ENCODE measurements around the gene CCDC63.

Gene CCDC63

DNA sequence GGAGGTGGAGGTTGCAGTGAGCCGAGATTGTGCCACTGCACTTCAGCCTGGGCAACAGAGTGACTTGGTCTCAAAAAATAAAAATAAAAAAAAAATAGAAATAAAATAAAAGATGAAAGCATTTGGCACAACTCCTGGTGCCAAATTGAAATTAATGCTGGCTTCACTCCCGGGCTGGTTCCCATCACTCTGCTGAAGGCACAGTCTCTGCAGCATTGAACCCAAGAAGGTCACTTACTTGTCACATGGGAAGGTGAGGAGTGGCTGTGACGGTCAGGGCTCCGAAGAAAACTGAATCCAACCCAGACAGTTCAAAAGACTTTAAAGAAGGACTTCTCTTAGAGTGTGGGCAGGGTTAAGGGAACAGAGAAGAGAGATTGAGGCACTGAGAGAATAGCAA, 10.5 kb upstream of the CCDC63 start:
- Histone ChIP-seq H3K36me3 (ENCODE audit: control insufficient read depth, insufficient read depth, low read length) (no peaks in the 10 kb centered on the region), H3K4me3 (ENCODE audit: insufficient read depth, low read depth, low read length) (no peak overlapping the region), H3K4me1 (ENCODE audit: control insufficient read depth, insufficient read depth, low read length) (no peaks in the 10 kb centered on the region), H3K9me3 (ENCODE audit: control insufficient read depth, low read length) (no peaks in the 10 kb centered on the region), H3K27ac (ENCODE audit: insufficient read depth, low read depth, low read length, poor library complexity, severe bottlenecking) (no peak overlapping the region), H3K27me3 (ENCODE audit: control insufficient read depth, insufficient read depth, low read length, poor library complexity, severe bottlenecking) (no peaks in the 10 kb centered on the region)
- 92 to 95% methylated on average over 4 of the region's 4 CpGs for WGBS, 2 experiments

DNA sequence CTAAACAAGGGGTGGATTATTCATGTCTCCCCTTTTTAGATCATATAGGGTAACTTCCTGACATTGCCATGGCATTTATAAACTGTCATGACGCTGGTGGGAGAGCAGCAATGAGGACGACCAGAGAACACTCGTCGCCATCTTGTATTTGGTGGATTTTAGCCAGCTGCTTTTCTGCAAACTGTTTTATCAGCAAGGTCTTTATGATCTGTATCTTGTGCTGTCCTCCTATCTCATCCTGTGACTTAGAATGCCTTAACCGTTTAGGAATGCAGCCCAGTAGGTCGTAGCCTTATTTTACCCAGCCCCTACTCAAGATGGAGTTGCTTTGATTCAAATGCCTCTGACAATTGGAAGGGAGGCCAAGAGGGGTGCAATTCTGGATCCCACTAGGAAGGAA, 5.8 kb upstream of the CCDC63 start:
- Histone ChIP-seq H3K4me3 (ENCODE audit: insufficient read depth, low read depth, low read length) (no peak overlapping the region), H3K27me3 (ENCODE audit: control insufficient read depth, insufficient read depth, low read length, poor library complexity, severe bottlenecking) (no peaks in the 10 kb centered on the region), H3K4me1 (ENCODE audit: control insufficient read depth, insufficient read depth, low read length) (no peaks in the 10 kb centered on the region), H3K27ac (ENCODE audit: insufficient read depth, low read depth, low read length, poor library complexity, severe bottlenecking) (no peak overlapping the region), H3K36me3 (ENCODE audit: control insufficient read depth, insufficient read depth, low read length) (no peaks in the 10 kb centered on the region), H3K9me3 (ENCODE audit: control insufficient read depth, low read length) (no peaks in the 10 kb centered on the region)
- 83 to 86% methylated on average over 6 of the region's 6 CpGs for WGBS, 2 experiments

DNA sequence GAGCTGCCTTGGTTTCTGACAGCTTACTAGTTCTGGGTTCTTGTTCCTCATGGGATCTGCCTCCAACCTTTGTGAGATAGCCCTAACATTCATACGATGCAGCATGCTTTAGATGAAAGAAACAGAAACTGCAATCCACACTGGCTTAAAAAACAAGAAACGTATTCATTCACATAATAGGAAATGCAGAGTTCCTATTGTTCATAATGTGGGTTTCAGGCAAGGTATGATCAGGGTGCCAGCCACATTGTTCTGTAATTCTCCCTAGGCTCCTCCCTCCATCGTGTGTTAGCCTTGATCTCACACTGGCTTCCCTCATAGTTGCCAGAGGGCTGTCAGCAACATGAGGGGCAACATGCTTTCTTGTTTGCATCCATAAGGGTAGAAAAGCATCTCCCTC, 2.7 kb upstream of the CCDC63 start:
- Histone ChIP-seq H3K9me3 (ENCODE audit: control insufficient read depth, low read length) (no peaks in the 10 kb centered on the region), H3K27me3 (ENCODE audit: control insufficient read depth, insufficient read depth, low read length, poor library complexity, severe bottlenecking) (no peaks in the 10 kb centered on the region), H3K4me1 (ENCODE audit: control insufficient read depth, insufficient read depth, low read length) (no peaks in the 10 kb centered on the region), H3K4me3 (ENCODE audit: insufficient read depth, low read depth, low read length) (no peak overlapping the region), H3K36me3 (ENCODE audit: control insufficient read depth, insufficient read depth, low read length) (no peaks in the 10 kb centered on the region), H3K27ac (ENCODE audit: insufficient read depth, low read depth, low read length, poor library complexity, severe bottlenecking) (no peak overlapping the region)
- WGBS, 2 experiments = 88 to 91% methylated on average over 3 of the region's 3 CpGs

DNA sequence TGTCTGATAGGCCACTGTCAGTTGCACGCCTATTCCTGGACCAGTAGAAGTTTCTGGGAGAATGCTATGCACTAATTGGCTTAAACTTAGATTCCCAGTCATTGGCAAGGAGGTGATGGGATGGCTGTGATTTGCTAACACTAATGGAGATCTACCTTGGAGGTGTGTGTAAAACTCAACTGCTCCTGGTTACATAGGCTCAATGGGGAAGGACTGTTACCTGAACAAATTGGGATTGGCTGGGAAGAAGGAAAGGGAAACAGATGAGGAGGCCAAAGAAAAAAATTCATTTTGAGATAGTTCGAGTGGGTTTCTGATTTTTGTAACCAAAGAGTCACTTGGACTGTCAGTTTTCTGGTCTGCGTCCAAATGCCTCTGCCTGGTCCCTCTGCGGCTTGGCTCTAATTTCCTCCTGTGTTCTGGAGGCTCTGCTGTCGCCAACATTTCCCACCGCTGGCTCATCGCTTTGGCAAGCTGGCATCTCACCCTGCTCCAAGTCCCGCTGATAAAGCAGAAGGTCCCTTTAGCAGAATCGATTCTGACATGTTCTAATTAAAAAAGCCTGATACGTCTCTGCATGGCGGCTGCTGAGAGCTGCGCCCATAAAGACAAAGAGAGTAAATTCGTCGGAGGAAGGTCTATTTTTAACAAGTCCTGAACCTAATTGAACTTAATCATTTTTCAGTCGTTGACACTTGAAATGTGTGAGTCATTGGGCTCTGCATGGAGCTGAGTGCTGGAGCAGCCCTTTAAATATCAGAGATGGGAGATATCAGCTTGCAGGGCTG, 2.0 kb upstream of the CCDC63 start:
- 90 to 92% methylated on average over 15 of the region's 15 CpGs for WGBS, 2 experiments
- H3K4me3 ChIP-seq (ENCODE audit: insufficient read depth, low read depth, low read length) = no peak overlapping the region
- no peaks in the 10 kb centered on the region for H3K36me3 ChIP-seq (ENCODE audit: control insufficient read depth, insufficient read depth, low read length)
- H3K27ac ChIP-seq (ENCODE audit: insufficient read depth, low read depth, low read length, poor library complexity, severe bottlenecking) = no peak overlapping the region
- H3K9me3 ChIP-seq (ENCODE audit: control insufficient read depth, low read length) = no peaks in the 10 kb centered on the region
- H3K27me3 ChIP-seq (ENCODE audit: control insufficient read depth, insufficient read depth, low read length, poor library complexity, severe bottlenecking) = no peaks in the 10 kb centered on the region
- no peaks in the 10 kb centered on the region for H3K4me1 ChIP-seq (ENCODE audit: control insufficient read depth, insufficient read depth, low read length)

DNA sequence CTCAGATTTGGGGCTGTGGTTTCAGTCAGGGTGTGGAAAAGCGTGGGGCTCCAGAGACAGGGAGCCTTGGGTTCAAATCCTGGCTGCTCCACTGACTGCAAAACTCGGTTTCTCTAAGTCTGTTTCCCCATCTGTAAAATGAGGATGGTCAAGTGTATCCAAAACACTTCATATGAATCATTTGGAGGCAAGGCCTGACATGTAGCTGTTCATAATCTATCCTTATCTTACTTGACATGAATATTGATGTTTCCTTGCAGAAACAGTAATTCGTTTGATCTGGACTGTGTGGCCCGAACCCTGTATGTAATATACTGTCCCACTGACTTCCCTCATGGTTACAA, 1.5 kb upstream of the CCDC63 start:
- H3K9me3 ChIP-seq (ENCODE audit: control insufficient read depth, low read length) = no peaks in the 10 kb centered on the region
- H3K36me3 ChIP-seq (ENCODE audit: control insufficient read depth, insufficient read depth, low read length) = no peaks in the 10 kb centered on the region
- no peak overlapping the region for H3K27ac ChIP-seq (ENCODE audit: insufficient read depth, low read depth, low read length, poor library complexity, severe bottlenecking)
- H3K27me3 ChIP-seq (ENCODE audit: control insufficient read depth, insufficient read depth, low read length, poor library complexity, severe bottlenecking) = no peaks in the 10 kb centered on the region
- WGBS, 2 experiments = 93 to 94% methylated on average over 4 of the region's 4 CpGs
- no peaks in the 10 kb centered on the region for H3K4me1 ChIP-seq (ENCODE audit: control insufficient read depth, insufficient read depth, low read length)
- H3K4me3 ChIP-seq (ENCODE audit: insufficient read depth, low read depth, low read length) = no peak overlapping the region

DNA sequence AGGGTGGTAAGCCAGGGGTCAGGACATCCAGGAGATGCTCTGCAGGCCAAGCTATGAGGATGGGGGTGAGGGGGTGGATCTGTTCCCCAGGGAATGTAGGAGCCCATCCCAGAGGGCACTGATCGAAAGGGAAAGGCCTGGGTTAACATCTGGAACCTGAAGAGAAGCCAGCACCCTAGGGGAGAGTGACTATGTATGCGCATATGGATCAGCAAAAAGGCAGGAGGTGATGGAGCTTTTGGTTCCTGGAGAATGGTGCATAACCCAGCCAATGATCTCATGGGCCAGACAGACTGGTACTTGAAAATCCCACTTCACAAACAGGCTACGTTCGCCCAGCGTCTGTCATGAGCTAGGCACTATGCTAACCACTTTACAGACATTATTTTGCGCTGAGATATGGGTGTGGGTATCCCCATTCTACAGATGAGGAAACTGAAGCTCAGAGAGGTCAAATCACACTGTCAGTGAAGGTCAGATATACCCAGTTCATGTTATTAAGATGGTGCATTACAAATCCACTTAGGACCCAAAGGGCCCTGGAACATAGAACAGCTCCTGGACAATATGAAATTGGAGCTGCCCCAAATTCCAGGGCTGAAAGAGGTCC, 1.6 kb downstream of the CCDC63 start:
- WGBS, 2 experiments = 83 to 90% methylated on average over 6 of the region's 6 CpGs
- Histone ChIP-seq H3K27me3 (ENCODE audit: control insufficient read depth, insufficient read depth, low read length, poor library complexity, severe bottlenecking) (no peaks in the 10 kb centered on the region), H3K27ac (ENCODE audit: insufficient read depth, low read depth, low read length, poor library complexity, severe bottlenecking) (no peak overlapping the region), H3K4me1 (ENCODE audit: control insufficient read depth, insufficient read depth, low read length) (peaks cover under 1% of the 10 kb centered on the region), H3K9me3 (ENCODE audit: control insufficient read depth, low read length) (no peaks in the 10 kb centered on the region), H3K4me3 (ENCODE audit: insufficient read depth, low read depth, low read length) (no peak overlapping the region), H3K36me3 (ENCODE audit: control insufficient read depth, insufficient read depth, low read length) (no peaks in the 10 kb centered on the region)

DNA sequence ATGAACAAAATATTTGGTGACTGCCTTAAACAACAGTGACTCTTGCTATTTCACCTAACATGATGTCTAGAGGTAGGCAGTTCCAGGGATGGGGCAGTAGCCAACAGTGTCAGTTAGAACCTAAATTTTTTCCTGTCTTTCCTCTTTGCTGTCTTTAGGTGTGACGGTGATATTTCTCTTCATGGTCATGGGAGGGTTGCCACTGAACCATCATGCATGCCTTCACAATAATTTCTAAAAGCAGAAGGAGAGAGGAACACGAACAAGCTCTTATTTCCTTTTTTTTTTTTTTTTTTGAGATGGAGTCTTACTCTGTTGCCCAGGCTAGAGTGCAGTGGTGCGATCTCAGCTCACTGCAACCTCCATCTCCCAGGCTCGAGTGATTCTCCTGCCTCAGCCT, 2.4 kb downstream of the CCDC63 start:
- Histone ChIP-seq H3K27ac (ENCODE audit: insufficient read depth, low read depth, low read length, poor library complexity, severe bottlenecking) (no peak overlapping the region), H3K4me1 (ENCODE audit: control insufficient read depth, insufficient read depth, low read length) (peaks cover 3% of the 10 kb centered on the region), H3K36me3 (ENCODE audit: control insufficient read depth, insufficient read depth, low read length) (no peaks in the 10 kb centered on the region), H3K9me3 (ENCODE audit: control insufficient read depth, low read length) (no peaks in the 10 kb centered on the region), H3K4me3 (ENCODE audit: insufficient read depth, low read depth, low read length) (no peak overlapping the region), H3K27me3 (ENCODE audit: control insufficient read depth, insufficient read depth, low read length, poor library complexity, severe bottlenecking) (no peaks in the 10 kb centered on the region)
- 93 to 94% methylated on average over 4 of the region's 4 CpGs for WGBS, 2 experiments

DNA sequence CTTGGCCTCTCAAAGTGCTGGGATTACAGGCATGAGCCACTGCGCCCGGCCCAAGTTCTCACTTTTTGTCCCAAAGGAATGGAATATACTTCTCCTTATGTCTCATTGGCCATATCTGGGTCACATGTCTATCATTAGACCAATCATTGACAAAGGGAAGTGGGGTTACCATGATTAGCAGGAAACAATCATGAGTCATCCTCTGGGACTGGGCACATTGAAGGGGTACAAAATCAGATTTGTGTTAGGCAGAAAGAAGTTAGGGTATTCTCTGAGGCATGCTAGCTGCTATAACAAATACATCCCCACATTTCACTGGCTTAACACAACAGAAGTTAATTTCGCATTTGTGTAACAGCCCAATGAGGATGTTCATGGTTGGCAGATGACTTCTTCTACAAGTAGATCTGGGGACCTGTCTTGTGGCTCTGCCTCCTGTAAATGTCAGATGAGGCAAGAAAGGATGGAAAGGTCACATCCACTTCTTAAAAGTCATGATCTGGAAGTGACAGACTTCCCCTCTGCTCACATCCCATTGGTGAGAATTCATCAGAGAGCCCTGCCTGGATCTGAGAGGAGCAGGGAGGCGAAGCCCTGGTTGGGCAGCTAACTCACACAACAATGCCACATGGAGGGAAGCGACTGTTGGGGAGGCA, 3.1 kb downstream of the CCDC63 start:
- Histone ChIP-seq H3K4me1 (ENCODE audit: control insufficient read depth, insufficient read depth, low read length) (peaks cover 3% of the 10 kb centered on the region), H3K36me3 (ENCODE audit: control insufficient read depth, insufficient read depth, low read length) (no peaks in the 10 kb centered on the region), H3K27me3 (ENCODE audit: control insufficient read depth, insufficient read depth, low read length, poor library complexity, severe bottlenecking) (no peaks in the 10 kb centered on the region), H3K9me3 (ENCODE audit: control insufficient read depth, low read length) (no peaks in the 10 kb centered on the region), H3K27ac (ENCODE audit: insufficient read depth, low read depth, low read length, poor library complexity, severe bottlenecking) (no peak overlapping the region), H3K4me3 (ENCODE audit: insufficient read depth, low read depth, low read length) (no peak overlapping the region)
- 91 to 96% methylated on average over 5 of the region's 5 CpGs for WGBS, 2 experiments

DNA sequence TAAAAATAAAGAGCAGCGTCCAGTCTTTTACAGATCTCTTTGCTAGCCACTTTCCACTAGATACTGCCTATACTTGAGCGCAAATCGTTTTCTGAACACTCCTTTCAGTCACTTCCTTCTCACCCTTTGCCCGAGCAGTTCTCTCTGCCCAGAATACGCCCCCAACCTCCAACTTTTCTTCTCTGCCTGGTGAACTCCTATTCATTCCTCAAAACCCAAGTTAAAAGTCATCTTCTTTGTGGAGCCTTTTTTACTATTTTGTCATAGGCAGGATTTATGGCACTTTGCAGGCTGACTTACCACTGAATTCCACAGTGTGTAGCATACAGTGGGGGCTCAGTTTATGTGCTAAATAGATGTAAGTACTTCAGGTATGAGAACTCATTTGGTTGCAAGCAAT, 4.0 kb downstream of the CCDC63 start:
- H3K27ac ChIP-seq (ENCODE audit: insufficient read depth, low read depth, low read length, poor library complexity, severe bottlenecking) = no peak overlapping the region
- no peak overlapping the region for H3K4me3 ChIP-seq (ENCODE audit: insufficient read depth, low read depth, low read length)
- peaks cover 3% of the 10 kb centered on the region for H3K4me1 ChIP-seq (ENCODE audit: control insufficient read depth, insufficient read depth, low read length)
- H3K27me3 ChIP-seq (ENCODE audit: control insufficient read depth, insufficient read depth, low read length, poor library complexity, severe bottlenecking) = no peaks in the 10 kb centered on the region
- no peaks in the 10 kb centered on the region for H3K9me3 ChIP-seq (ENCODE audit: control insufficient read depth, low read length)
- 84 to 85% methylated on average over 5 of the region's 5 CpGs for WGBS, 2 experiments
- H3K36me3 ChIP-seq (ENCODE audit: control insufficient read depth, insufficient read depth, low read length) = no peaks in the 10 kb centered on the region

DNA sequence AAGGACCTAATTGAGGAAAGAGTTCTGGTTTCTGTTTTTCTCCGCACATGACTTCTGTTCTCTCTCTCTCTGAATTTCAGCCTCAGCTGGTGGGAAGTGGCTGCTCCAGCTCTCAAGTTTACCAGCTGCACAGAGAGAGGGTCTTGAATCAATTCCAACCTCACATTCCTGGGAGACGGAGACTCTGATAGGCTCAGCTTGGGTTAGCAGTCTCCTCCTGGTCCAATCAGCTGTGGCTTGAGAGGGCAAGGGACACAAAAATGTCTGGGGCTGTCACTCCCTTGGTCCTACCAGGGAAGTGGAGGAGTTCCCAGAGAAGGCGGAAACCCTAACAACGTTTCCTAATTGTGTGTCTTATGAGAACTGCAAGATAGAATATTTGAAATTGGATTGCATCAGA, 7.0 kb downstream of the CCDC63 start:
- WGBS, 2 experiments = 93 to 96% methylated on average over 4 of the region's 4 CpGs
- no peaks in the 10 kb centered on the region for H3K27me3 ChIP-seq (ENCODE audit: control insufficient read depth, insufficient read depth, low read length, poor library complexity, severe bottlenecking)
- no peaks in the 10 kb centered on the region for H3K36me3 ChIP-seq (ENCODE audit: control insufficient read depth, insufficient read depth, low read length)
- no peaks in the 10 kb centered on the region for H3K9me3 ChIP-seq (ENCODE audit: control insufficient read depth, low read length)
- H3K27ac ChIP-seq (ENCODE audit: insufficient read depth, low read depth, low read length, poor library complexity, severe bottlenecking) = no peak overlapping the region
- H3K4me1 ChIP-seq (ENCODE audit: control insufficient read depth, insufficient read depth, low read length) = peaks cover 3% of the 10 kb centered on the region
- H3K4me3 ChIP-seq (ENCODE audit: insufficient read depth, low read depth, low read length) = no peak overlapping the region

Measured in ectodermal cell (in vitro differentiated cells).